Stimulated activated CD4-positive, alpha-beta T cell treated with anti-CD3 and anti-CD28 coated beads, Interleukin-1b, Interleukin-23, amount 100 ng/mL, for 4 hours (primary cell): ENCODE data around the gene AHCYL2.
A peak's percentile ranks its signal among the peaks of the same experiment; 100 is the strongest.
"Not testable (repeated sequence)": the region's sequence is repeated elsewhere in the genome, so short reads cannot be mapped to it uniquely, and the experiment has no call there.

Experiments
- DNase-seq, 2 donors: peaks; one replicate each; pipeline ENCODE4 v3.0.0-alpha.2; 2020; ENCODE audit warnings: low read depth in 2 of 2

AHCYL2 gene

DNA sequence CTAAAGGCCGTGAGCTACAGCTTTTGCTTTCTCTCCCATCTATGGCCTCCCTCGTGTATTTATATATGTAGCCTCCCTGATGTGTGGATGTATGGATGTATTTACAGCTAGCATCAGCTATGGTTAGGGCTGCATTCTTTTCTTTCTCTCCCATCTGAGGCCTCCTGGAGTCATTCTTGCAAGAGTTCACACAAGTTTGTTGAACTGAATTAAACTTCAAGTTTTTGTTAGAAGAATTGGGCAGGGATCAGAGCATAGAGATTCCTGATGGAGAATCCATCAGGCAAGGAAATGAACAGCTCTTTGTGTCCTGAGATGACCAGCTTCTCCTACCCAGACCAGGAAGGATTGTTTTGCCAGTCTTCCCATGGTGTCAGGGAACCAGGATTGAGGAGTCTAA lies 60.3 kb downstream of the AHCYL2 start:
- DNase-seq: no peak

DNA sequence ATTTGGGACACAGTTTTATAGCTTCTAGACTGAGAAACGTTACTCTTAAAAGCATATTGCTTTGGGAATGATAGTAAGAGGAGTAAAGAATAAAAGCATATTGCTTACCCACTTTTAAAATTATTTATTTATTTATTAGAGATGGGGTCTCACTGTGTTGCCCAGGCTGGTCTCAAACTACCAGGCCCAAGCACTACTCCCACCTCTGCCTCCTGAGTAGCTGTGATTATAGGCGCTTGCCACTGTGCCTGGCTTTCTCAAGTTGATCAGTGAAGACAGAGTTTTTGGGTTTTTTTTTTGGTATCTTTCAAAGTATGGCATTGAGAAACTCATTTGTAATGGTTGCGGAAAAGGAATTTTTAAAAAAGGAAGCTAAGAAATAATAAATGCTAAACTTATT lies 68.0 kb downstream of the AHCYL2 start:
- no peak for DNase-seq

DNA sequence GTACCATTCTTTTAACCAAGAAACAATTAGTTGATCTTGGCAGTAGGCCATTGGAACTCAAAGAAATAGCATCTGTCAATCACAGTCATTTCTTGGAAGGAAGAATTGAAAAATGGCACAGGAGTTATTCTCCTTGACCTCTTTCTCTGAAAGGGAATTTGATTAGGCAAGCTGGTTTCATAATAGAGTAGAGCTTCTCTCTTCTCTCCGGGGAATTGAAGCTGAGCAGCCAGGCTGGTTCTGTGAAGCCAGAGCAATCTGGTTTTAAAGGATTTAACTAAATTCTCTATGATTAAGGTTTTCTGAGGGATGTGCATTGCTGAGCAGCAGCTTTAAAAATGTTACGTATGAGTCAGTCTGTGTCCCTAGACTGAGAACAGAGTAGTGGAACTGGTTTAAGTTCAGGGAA lies 70.2 kb downstream of the AHCYL2 start:
- DNase-seq: no peak

DNA sequence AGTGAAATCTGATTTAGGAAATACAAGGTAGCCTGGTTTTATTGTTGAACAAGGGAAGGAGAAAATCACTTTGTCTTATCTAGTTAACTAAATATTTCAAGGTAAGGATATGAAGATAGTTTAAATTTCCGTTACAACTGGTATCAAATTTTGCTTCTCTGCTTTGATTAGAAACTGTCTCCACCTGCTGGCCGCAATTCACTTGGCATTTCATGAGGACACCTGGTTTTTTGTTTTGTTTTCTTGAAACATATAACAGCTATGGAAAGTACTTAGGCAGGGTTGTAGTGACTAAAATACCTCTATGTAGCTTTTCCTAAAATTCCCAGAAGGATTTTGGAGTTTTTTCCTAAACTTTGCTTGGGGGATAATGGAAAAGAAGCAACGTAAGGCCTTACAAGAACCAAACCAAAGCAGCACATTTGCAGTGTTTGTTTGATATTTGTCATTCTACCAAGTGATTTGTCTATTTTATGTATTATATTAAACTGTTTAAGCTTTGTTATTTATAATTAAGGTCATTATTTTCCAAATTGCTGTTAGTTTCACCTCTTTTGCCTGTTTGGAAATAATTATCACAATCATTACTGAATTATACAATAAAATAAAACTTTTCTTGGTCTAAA lies 73.6 kb downstream of the AHCYL2 start:
- DNase-seq: peak; percentile 34 to 37

DNA sequence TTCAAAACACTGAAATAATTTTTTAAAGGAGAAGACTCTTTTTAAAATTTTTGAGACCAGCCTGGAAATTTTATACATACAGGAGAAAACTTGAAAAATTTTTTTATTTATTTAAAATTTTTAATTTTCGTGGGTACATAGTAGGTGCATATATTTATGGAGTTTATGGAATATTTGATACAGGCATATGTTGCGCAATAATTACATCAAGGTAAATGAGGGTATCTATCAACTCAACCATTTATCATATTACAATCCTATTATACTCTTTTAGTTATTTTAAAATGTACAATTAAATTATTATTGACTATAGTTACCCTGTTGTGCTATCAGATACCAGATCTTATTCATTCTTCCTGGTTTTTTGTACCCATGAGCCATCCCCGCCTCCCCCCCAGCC lies 75.1 kb downstream of the AHCYL2 start:
- no peak for DNase-seq

DNA sequence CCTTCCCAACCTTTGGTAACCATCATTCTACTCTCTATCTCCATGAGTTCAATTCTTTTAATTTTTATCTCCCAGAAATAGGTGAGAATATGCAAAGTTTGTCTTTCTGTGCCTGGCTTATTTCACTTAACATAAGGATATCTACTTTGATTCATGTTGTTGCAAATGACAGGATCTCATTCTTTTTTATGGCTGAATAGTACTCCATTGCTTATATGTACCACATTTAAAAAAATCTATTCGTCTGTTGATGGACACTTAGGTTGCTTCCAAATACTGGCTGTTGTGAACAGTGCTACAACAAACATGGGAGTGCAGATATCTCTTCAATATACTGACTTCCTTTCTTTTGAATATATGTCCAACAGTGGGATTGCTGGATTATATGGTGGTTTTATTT lies 75.5 kb downstream of the AHCYL2 start:
- not testable (repeated sequence) for DNase-seq

DNA sequence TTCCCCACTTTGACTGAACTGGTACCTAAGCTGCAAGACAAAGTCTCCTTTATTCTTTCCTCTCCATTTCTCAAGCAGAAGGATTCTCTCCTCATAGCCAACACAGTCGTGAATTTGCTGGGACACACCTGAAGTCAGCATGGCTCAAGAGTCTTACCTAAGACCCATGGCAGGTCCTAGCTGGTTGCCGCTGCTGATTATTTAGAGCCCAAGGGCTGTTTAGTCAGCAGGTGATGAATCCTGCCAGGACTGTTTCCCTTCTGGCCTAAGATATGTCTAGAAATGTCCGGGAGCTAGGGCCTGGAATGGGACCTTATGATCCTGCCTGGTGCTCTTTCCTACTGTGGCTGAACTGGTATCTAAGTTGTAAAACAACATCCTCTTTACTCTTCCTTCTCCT lies 82.8 kb downstream of the AHCYL2 start:
- no peak for DNase-seq

DNA sequence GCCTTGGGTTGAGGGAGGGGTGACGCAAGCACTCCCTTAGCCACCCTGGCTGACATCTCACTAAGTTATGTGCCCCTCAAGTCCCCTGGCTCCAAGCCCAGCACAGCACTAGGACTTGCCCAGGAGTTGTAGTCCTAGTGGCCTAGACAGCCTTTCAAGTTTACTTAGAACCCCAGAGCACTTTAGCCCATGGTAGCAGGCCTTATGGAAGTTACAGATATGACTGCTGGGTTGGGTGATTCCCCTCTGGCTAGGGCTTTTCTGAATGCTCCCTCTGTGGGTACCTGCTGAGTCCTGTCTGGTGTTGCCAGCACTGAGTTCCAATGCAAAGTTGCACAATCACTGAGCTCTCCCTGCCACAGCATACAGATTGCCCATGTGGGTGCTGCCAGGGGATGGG lies 83.2 kb downstream of the AHCYL2 start:
- no peak for DNase-seq

DNA sequence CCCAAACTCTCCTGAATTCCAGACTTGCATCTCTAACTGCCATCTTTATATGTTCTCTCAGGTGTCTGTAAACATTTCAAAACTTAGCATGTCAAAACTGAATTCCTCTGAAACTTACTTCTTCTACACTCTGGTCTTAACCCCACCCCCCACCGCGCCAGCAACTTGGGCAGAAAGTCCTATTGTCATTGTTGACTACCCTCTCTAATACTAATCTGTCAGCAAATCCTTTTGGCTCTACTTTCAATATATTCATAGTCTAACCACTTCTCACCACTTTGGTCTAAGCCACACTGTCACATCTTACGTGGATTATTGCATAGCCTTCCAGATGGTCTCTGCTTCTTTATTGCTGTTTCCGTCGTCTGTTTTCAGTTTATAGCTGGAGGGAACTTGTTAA lies 86.6 kb downstream of the AHCYL2 start:
- DNase-seq: no peak

DNA sequence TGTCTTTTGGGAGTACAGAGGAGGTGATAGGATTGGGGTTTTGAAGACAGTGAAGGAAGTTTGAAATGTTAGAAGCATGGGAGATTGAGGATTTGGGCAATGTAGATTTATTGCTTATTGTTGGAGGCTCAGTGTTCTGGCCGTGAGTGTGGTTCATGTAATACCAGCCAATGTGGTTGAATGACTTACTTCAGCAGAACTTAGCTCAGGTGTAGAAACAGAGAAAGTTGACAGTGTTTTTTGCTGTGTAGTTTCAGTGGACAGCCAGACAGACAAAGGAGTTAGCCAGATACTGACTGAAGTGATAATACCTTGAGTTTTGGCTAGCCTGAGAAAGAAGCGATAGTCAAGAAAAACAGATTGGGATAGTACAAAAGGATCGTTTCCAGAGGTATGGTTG lies 88.5 kb downstream of the AHCYL2 start:
- DNase-seq: no peak

DNA sequence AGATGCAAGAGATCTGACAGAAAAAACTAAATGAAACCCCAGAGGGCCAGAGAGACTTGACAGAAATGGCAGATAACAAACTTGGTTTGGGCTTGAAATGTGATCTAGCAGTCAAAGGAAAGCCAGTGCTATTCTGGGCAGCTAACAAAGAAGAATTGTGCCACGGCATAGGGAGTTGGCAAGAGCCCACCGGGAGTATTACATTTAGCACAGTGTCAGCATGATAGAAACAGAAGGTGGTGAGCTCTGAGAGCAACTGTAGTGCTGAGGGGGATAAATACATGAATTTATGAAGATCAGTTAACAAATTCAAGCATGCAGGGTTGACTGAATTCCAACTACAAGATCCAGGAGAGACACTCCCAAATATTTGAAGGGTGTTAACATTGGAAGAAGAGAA lies 91.1 kb downstream of the AHCYL2 start:
- no peak for DNase-seq

DNA sequence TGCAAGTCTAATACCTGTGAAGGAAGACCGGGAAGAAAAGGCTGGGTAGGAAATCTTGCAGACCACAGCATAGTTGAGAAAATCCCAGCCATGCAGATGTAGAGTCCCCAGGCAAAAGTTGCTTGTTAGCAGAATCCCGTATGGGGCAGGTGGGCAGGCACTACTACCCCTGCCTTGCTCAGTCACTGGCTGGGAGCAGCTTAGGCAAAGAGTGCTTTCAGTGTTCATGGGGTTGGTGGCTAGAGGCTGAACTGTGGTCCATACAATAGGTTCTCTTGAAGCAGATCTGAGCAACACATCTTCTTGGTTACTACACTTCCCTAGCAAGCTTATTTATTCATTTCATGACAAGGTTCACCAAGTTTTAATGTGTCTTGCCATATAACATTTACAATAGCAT lies 92.6 kb downstream of the AHCYL2 start:
- DNase-seq: no peak

DNA sequence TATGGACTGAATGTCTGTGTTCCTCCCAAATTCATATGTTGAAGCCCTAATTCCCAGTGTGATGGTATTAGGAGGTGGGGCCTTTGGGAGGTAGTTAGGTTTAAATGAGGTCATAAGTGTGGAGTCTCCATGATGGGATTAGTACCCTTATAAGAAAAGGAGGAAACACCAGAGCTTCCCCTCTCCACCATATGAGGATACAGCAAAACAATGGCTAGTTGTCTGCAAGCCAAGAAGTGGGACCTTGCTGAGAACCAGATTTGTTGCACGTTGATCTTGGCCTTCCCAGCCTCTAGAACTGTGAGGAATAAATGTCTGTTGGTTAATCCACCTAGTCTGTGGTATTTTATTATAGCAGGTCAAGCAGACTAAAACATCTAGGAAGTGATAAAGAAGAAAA lies 102.2 kb downstream of the AHCYL2 start:
- no peak for DNase-seq

DNA sequence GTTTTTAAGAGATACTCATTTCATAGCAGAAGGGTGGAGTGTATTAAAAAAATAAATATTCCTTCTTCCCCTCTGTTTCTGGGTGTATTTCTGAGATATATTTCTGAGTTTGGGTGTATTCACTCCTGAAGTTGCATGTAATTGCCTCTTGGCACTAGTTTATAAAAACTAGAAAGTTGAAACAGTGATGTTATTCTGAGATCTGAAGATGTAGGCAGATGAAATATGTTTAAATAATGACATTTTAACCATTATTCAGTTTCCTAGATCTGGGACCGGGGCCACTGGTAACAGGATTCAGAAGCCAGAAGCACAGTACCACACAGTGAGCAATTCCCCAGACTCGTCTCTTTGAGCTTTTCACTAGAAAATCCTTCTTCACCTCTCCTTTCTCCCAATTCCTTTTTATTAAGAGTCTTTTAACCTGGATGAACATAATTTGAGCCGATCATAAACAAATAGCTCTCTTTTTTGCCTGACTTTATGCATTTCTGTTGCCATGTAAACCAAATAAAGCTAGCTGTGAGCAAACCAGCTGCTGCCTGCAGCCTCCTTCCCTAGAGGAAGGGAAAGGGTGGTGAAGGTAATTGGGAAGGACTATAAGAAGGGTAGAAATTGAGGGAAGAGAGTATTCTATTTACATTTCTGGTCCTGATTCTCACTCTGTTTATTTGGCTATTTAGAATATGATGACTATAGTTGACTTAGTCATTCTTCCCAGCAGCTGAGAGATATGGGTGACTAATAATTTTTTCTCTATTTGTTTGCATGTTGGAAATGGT lies 107.6 kb downstream of the AHCYL2 start:
- no peak for DNase-seq

DNA sequence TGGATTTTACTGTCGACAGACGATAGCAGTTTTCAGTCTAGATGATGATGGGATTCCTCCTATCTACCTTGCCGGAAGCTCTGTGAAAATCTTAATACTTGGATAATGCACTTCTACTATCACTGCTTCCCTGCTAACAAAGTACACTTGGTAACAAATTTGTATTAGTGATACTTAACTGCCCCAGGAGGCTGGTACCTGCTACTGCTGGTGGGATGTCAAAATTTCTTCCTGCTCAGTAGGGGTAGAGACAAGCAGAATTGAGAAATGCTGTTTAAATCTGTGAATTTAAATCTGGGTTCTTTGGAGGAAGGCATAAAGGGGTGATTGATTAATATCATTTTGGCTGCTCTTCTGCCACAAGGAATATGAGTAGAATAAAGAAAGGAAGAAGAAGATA lies 109.6 kb downstream of the AHCYL2 start:
- no peak for DNase-seq

DNA sequence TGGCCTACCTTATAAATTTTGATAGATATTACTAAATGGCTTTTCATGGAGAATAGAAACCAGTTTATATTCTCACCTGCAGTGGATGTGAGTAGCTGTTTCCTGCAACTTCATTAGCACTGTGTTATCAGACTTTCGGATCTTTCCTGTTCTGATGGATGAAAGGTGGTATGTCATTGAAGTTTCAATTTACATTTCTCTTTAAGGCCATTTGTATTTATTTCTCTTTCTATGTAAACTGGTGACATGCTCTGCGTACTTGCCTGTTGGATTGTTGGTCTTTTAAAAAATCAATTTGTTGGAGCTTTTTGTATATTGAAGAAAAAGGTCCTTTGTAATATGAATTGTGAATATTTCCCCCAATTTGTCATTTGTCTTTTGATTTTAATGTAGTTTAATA lies 113.6 kb downstream of the AHCYL2 start:
- DNase-seq: no peak

DNA sequence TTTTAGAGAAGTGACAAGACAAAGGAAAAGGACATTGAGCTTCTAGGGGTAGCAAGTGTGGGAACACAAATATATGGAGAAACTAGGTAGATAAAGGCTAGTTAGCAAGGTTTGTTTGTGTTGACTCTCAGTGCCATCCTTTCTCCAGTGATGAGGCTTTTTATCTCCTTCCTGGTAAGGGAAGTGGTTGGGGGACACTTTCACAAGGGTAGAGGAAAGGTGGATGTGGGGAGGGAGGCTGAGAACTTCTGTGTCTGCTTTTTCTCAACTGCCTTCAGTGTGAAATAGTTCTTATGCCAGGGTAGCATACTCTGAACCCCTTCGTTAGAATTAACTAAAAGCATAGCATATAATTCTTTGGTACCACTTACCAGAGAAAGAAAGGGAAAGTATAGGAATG lies 116.4 kb downstream of the AHCYL2 start:
- DNase-seq: no peak

DNA sequence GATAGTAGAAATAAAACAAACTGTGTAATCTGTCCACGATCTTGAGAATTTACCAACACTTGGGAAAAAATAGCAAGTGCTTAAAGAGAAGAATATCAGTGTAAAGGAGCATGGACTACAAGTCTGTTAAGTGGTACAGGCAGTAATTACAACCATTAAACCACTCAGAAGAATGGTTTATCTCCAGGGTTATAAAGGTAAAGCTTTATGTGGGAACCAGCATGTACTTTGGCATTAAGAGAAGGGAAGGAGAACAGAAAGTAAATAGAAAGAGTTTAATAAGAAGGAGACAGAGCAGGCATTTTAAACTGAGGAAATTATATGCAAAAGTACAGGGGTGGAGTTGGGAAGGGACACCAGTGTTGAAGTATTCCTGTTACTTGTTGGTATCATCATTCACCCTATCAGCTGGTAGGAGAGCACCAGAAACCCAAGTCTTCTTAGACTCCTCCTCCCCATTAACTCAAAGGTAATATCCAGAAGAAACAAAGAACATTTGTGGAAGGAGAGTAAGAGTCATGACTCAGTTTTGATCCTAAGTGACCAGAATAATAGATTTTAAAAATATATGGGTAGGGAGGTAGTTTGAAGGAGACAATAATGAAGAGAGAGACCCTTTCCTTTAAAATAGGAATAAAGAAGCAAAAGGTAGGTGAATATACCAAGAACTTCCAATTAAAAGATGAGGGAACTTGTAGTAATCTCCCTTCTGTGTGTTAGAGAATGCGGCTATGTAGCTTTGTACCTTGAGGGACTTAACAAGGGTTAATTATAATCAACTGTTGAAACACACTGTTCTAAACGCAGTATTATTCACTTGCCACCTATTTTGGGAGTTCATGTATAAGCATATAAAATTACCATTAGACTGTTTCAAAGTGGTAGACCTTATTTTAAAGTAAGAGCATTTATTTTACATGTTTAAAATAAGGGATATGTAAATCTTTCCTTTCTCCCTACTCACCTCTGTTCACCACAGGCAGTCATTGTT lies 117.3 kb downstream of the AHCYL2 start:
- no peak for DNase-seq

DNA sequence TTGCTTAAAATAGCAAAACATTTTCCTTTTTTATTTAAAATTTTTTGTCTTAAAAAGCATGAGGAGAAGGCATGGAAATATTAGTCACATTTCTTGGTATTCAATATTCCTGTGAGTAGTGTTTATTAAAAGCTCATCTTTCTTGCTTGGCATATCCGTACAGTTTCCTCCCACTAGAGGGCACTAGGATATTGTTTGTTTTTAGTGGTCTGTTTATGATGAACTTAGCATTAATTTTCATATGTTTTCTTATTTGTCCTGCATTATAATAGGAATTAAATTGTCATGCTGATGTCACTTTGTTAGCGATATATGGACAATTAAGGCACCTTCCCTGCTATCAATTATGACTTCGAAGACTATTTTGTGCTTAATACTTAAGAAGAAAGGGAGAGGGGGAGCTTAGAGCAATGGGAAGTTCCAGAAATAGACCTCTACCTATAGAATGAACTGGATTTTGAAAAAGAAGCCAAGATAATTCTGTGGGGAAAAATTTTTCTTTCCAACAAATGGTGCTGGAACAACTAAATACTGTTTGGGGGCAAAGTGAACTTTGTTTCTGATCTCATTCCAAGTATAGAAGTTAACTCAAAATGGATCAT lies 118.4 kb downstream of the AHCYL2 start:
- DNase-seq: peak in 1 of 2 donors; percentile 5

DNA sequence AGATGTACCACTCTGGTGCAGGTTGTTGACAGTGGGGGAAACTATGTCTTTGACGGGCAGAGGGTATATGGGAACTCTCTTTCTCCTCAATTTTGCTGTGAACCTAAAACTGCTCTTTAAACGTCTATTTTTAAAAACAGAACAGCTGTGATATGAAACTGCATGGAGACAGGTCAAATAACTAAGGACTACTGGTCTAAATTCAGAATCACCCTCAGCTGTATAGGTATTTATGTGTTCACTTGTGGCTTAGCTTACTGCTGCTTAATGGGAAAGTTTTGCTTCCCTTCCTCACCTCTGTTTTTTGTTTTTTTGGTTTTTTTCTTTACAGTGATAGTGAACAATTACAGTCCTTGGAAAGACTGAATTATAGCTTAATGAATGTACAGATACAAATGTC lies 122.5 kb downstream of the AHCYL2 start:
- DNase-seq: no peak

DNA sequence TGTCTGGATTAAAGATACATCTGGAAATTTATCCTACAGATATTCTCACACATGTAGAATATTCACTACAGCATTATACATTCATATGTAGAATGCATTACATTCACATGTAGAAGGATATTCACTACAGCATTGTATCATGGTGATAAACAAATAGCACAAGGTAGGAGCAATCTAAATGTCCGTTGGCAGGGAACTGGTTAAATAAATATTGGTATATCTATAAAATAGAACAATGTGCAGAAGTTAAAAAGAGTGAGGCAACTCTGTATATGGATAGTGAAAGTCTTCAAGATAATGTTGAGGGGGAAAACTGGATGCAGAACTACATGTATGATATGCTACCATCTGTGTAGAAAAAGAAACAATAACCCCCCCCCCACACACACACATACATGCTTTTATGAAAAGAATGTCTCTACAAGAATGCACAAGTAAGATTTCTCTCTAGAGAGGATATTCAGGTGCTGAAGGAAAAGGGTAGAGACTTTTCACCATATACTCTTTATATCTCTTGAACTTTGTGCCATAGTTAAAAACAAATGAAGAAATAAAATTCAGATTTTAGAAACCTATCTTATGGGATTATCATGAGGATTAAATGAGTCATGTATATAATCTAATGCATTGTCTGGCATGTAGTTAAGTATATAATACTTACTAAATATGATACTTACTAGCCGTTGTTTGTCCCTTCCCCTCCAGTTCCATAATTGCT lies 123.4 kb downstream of the AHCYL2 start:
- no peak for DNase-seq
